ENCODE measurements around the gene SERPINB6.
A peak's percentile ranks its signal among the peaks of the same experiment; 100 is the strongest.
"Not testable (repeated sequence)": the region's sequence is repeated elsewhere in the genome, so short reads cannot be mapped to it uniquely, and the experiment has no call there.

SERPINB6 gene

DNA sequence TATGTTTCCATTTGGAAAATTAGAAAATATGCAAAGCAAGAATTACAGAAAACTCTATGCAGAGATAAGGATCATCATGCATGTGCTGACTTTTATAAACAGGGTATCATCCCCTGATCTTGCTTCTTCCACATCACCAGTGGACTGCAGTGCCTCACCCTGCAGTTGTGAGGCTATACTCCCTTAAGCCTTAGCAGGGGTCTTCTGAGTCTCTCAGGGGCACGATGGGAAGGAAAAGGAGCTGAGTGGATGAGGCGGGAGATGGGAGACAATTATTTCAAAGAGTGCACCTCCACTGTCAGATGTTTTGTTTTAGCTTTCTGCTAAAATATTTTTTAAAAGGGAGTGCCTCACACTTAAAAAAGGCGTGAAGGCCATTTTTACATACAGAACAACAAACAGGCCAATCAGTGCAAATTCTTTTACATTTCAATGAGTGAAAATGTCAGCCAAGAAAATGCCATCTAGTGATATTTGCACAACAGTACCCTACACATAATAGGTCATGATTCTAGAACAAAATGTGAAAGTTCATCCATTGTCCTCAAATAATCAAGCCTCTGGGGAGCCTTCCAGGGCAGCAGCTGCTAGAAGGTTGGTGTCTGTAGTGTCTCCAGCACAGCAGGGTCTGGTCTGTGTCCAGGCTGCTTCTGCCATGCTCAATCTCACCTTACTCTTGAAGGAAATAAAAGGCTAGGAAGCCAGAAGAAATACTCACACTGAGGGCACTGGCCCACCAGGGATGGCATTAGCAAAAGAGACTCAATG, 55.0 kb downstream of the SERPINB6 start:
- in situ Hi-C loops (cut with HindIII; ENCODE audit: low sequenced_read_pairs) = no loop called here
- no peak for DNase-seq (ENCODE audit: low read depth)
- no peak overlapping the region for H3K4me3 ChIP-seq (ENCODE audit: low read depth, low read length)
- TF ChIP-seq, protein P1, sequence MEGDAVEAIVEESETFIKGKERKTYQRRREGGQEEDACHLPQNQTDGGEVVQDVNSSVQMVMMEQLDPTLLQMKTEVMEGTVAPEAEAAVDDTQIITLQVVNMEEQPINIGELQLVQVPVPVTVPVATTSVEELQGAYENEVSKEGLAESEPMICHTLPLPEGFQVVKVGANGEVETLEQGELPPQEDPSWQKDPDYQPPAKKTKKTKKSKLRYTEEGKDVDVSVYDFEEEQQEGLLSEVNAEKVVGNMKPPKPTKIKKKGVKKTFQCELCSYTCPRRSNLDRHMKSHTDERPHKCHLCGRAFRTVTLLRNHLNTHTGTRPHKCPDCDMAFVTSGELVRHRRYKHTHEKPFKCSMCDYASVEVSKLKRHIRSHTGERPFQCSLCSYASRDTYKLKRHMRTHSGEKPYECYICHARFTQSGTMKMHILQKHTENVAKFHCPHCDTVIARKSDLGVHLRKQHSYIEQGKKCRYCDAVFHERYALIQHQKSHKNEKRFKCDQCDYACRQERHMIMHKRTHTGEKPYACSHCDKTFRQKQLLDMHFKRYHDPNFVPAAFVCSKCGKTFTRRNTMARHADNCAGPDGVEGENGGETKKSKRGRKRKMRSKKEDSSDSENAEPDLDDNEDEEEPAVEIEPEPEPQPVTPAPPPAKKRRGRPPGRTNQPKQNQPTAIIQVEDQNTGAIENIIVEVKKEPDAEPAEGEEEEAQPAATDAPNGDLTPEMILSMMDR (IDR thresholded peaks at IDR 0.05; ENCODE audit: low read depth, low read length, missing control alignments) = no peak

DNA sequence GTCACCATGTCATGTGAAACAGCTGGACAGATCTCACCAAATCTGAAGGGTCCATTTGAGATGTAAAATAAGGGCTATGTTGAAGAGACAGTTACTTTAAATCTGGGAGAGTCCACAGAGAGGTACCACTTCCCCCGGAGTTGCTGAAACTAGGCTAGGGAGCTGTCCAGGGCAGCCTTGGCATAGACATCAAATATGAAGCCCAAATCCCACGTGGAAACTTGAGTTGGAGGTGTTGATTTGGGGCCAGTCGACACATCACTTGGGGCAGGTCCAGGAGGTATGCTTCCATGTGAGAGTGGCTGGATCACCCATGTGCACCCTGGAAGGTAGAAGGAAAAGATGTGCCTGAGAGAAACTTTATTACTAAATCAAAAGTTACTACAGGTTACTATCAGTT, 56.2 kb downstream of the SERPINB6 start:
- H3K4me3 ChIP-seq (ENCODE audit: low read depth, low read length) = no peak overlapping the region
- in situ Hi-C loops (cut with HindIII; ENCODE audit: low sequenced_read_pairs) = no loop called here
- TF ChIP-seq, protein P1 (IDR thresholded peaks at IDR 0.05; ENCODE audit: low read depth, low read length, missing control alignments) = no peak
- no peak for DNase-seq (ENCODE audit: low read depth)

DNA sequence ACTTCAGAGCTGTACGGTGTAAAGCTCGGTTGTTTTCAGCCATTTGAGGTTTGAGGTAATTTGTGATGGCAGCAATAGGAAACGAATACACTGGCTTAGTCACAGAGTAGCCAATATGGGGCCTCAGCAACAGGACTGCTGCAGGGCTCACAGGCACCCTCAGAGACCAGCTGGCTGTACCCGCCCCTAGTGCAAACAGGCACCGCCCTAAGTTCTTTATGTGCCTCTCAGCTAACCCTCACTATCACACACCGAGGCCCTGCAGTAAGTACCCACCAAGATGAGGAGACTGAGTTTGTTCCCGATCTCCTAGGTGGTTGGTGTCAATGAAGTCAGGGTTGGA, 57.1 kb downstream of the SERPINB6 start:
- in situ Hi-C loops (cut with HindIII; ENCODE audit: low sequenced_read_pairs) = no loop called here
- DNase-seq (ENCODE audit: low read depth) = no peak

DNA sequence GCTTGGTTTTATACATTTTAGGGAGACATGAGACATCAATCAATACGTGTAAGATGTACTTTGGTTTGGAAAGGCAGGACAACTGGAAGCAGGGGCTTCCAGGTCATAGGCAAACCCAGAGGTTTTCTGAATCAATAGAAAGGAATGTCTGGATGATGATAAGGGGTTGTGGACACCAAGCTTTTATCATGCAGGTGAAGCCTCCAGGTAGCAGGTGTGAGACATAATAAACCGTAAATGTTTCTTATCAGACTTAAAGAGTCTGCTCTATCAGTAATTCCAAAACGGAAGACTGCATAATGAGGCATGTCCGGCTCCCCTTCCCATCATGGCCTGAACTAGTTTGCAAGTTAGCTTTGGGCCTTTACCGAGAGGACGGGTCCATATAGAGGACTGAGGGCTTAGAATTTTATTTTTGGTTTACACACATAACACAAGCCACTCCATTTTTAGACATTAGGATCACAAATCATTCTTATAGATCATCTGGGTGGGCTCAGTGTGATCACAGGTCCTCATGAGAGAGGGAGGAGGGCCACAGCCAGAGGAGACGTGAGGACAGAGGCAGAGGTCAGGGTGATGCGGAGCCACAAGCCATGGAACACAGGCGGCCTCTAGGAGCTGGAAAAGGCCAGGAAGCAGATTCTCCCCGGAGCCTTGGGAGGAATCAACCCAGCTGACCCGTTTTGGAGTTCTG, 57.6 kb downstream of the SERPINB6 start:
- TF ChIP-seq, protein P1 (IDR thresholded peaks at IDR 0.05; ENCODE audit: low read depth, low read length, missing control alignments) = no peak
- in situ Hi-C loops (cut with HindIII; ENCODE audit: low sequenced_read_pairs) = no loop called here
- H3K4me3 ChIP-seq (ENCODE audit: low read depth, low read length) = no peak overlapping the region
- no peak for DNase-seq (ENCODE audit: low read depth)

More for the DNA sequence above, 57.1 kb downstream of the SERPINB6 start:
- no peak overlapping the region for H3K4me3 ChIP-seq (ENCODE audit: low read depth, low read length)
- TF ChIP-seq, protein P1 (IDR thresholded peaks at IDR 0.05; ENCODE audit: low read depth, low read length, missing control alignments) = no peak

DNA sequence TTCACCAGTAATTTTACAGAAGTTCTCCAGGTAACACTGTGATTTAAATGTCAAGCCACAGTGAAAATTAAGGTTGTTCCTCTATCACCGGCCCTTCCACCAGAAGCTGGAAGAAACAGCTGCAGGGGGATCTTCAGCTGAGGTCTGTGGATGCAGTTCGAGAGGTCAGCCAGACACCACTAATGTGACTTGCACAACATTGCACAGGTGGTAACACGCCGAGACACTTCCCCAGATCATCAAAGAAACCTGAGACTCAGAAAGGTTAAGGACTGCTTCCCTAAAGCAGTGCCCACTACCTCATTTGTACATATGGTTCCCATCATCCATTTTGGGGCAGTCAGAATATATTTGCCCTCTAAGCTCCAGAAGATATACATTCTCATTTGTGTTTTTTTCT, 60.2 kb downstream of the SERPINB6 start:
- in situ Hi-C loops (cut with HindIII; ENCODE audit: low sequenced_read_pairs) = no loop called here
- TF ChIP-seq, protein P1 (IDR thresholded peaks at IDR 0.05; ENCODE audit: low read depth, low read length, missing control alignments) = no peak
- DNase-seq (ENCODE audit: low read depth) = no peak
- no peak overlapping the region for H3K4me3 ChIP-seq (ENCODE audit: low read depth, low read length)

DNA sequence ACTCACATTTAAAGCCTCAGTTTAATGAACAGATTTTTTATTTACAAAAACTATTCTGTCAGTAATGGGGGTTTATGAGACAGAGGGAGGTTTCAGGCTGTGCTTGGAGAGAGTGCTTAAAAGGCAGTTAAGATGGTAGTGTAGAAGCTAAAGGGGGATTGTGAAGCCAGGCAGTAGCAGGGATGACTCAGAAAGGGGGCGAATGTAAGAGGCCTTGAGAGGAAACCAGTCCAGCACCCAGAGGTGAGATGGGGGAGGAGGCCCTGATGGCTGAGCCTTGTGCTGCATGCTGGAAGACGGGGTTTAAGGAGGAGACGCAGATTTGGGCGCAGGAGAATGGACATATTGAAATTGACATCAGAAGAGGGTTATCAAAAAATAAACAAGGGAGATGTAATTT, 61.6 kb downstream of the SERPINB6 start:
- no peak for DNase-seq (ENCODE audit: low read depth)
- TF ChIP-seq, protein P1 (IDR thresholded peaks at IDR 0.05; ENCODE audit: low read depth, low read length, missing control alignments) = no peak
- in situ Hi-C loops (cut with HindIII; ENCODE audit: low sequenced_read_pairs) = no loop called here
- H3K4me3 ChIP-seq (ENCODE audit: low read depth, low read length) = no peak overlapping the region

DNA sequence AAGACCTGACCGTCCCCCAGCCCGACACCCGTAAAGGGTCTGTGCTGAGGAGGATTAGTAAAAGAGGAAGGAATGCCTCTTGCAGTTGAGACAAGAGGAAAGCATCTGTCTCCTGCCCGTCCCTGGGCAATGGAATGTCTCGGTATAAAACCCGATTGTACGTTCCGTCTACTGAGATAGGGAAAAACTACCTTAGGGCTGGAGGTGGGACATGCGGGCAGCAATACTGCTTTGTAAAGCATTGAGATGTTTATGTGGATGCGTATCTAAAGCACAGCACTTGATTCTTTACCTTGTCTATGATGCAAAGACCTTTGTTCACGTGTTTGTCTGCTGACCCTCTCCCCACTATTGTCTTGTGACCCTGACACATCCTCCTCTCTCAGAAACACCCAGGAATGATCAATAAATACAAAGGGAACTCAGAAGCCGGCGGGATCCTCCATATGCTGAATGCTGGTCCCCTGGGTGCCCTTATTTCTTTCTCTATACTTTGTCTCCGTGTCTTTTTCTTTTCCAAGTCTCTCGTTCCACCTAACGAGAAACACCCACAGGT, 62.2 kb downstream of the SERPINB6 start:
- DNase-seq (ENCODE audit: low read depth); in situ Hi-C loops (cut with HindIII; ENCODE audit: low sequenced_read_pairs); H3K4me3 ChIP-seq (ENCODE audit: low read depth, low read length): not testable (repeated sequence)

DNA sequence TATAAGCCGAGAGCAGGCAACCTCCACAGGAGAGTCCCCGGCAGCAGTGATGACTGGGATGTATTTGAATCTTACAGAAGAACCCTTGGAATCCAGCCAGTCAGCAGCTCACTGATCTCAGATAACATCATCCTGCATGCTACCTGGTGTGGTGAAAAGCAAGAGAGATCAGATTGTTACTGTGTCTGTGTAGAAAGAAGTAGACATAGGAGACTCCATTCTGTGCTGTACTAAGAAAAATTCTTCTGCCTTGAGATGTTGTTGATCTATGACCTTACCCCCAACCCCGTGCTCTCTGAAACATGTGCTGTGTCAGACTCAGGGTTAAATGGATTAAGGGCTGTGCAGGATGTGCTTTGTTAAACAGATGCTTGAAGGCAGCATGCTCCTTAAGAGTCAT, 62.9 kb downstream of the SERPINB6 start:
- DNase-seq (ENCODE audit: low read depth); H3K4me3 ChIP-seq (ENCODE audit: low read depth, low read length); in situ Hi-C loops (cut with HindIII; ENCODE audit: low sequenced_read_pairs): not testable (repeated sequence)

DNA sequence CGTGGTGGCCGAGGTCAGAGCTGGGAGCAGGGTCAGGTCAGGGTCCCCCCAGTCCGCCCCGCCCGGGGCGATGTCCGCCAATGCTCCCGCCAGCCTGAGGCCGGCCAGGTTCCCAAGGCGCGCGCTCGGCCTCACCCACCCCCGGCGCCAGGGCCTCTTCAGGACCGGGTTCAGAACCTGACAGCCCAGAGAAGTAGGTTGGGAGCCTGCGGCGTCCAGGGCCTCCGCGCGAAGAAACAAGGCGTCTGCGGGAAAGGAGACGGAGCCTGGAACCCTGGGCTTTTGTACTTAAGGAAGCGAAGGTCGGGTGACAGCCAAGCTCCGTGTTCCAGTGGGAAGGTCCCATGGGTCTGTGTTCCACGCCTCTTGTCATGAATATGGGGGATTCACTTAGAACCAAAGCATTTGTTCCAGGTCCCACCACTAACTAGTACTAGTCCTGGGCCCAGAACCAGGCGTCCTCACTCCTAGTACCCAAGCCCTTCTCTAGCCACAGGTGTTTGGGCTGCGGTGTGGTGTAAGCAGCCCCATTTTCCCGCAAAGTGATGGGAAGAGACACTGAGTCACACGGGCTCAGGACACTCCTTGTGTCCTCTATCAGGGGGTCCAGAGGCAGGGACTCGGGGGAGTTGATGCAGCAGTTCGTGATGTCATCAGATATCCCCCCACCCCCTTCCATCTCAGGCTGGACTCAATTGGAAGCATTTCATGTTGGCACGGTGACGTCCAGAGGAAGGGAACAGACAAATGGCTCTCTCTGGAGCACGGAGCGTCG, 67.8 kb downstream of the SERPINB6 start:
- in situ Hi-C loops (cut with HindIII; ENCODE audit: low sequenced_read_pairs); DNase-seq (ENCODE audit: low read depth): not testable (repeated sequence)
- H3K4me3 ChIP-seq (ENCODE audit: low read depth, low read length) = peak overlapping the region; percentile 54
